ENCODE measurements around the gene IL17RA. TPM values are rescaled to one million over a fixed set of nuclear protein-coding genes. Genes with fewer than 3 reads are reported as not detected.

IL17RA gene
- total and polyA plus RNA-seq, 7 experiments from 2014 or later, result 45.8 to 91.8 (median 70.4) TPM

GRCh38 chr22:17119481-17120202 lies 34.8 kb downstream of the IL17RA start:
- H3K9me3 Mint-ChIP-seq, result peaks cover 0 to 2% (median 0%) of the 10 kb centered on the region in 11 donors
- ATAC-seq, result no peak
- no peak for DNase-seq
- ChIA-PET CTCF (no interaction called here), POLR2A (interaction anchor here (0.9 to 16.1 kb wide), 2 partner anchors 24 to 32 kb away, joined by 3 to 114 read pairs; no protein-coding TSS in a partner anchor)
- peaks cover 6 to 39% (median 12%) of the 10 kb centered on the region in 5 donors for H3K27me3 Mint-ChIP-seq
- H3K4me1 Mint-ChIP-seq, result peaks cover 47 to 56% (median 54%) of the 10 kb centered on the region in 7 donors
- intact Hi-C loops (cut with micrococcal nuclease), result loop anchor here (1.0 kb wide), 2 partner anchors 32 to 35 kb away; partner anchors contain the start of gene IL17RA (in 1 of the 2)
- H3K9me3 ChIP-seq (ENCODE audit: control insufficient read depth in 2 of 3, low read length in 3 of 3), result no peaks in the 10 kb centered on the region
- H3K4me1 ChIP-seq (ENCODE audit: control insufficient read depth in 2 of 2, insufficient read depth in 2 of 2, low read length in 2 of 2), result peaks cover 46 to 60% of the 10 kb centered on the region in 2 donors
- no peak overlapping the region for H3K4me3 ChIP-seq (ENCODE audit: low read length)
- no peak overlapping the region for H3K27ac ChIP-seq (ENCODE audit: low read depth, low read length)
- peak overlapping the region in 2 of 9 donors; percentile 33 to 56 for H3K27ac Mint-ChIP-seq
- H3K4me3 Mint-ChIP-seq, result peak overlapping the region; percentile 50 to 78 (median 65)
- peaks cover 0 to 4% (median 0%) of the 10 kb centered on the region in 5 donors for H3K36me3 Mint-ChIP-seq
- H3K36me3 ChIP-seq (ENCODE audit: control insufficient read depth in 2 of 3, insufficient read depth in 3 of 3, low read length in 3 of 3), result no peaks in the 10 kb centered on the region
- peaks cover 0 to 10% of the 10 kb centered on the region in 2 donors for H3K27me3 ChIP-seq (ENCODE audit: control insufficient read depth in 2 of 2, insufficient read depth in 2 of 2, low read length in 2 of 2)

GRCh38 chr22:17120281-17120680 lies 35.5 kb downstream of the IL17RA start:
- Histone ChIP-seq H3K4me3 (ENCODE audit: low read length) (no peak overlapping the region), H3K36me3 (ENCODE audit: control insufficient read depth in 2 of 3, insufficient read depth in 3 of 3, low read length in 3 of 3) (no peaks in the 10 kb centered on the region), H3K4me1 (ENCODE audit: control insufficient read depth in 2 of 2, insufficient read depth in 2 of 2, low read length in 2 of 2) (peaks cover 46 to 54% of the 10 kb centered on the region in 2 donors), H3K27ac (ENCODE audit: low read depth, low read length) (no peak overlapping the region), H3K9me3 (ENCODE audit: control insufficient read depth in 2 of 3, low read length in 3 of 3) (no peaks in the 10 kb centered on the region), H3K27me3 (ENCODE audit: control insufficient read depth in 2 of 2, insufficient read depth in 2 of 2, low read length in 2 of 2) (peaks cover 0 to 10% of the 10 kb centered on the region in 2 donors)
- DNase-seq (peak; percentile 36 to 74 (median 53)), ATAC-seq (peak; percentile 79)
- Mint-ChIP-seq H3K4me1 (peaks cover 41 to 50% (median 47%) of the 10 kb centered on the region in 7 donors), H3K9me3 (peaks cover 0 to 2% (median 0%) of the 10 kb centered on the region in 11 donors), H3K27me3 (peaks cover 6 to 43% (median 12%) of the 10 kb centered on the region in 5 donors), H3K36me3 (peaks cover 0 to 4% (median 0%) of the 10 kb centered on the region in 5 donors), H3K4me3 (peak overlapping the region in 7 of 10 donors; percentile 21 to 78 (median 58)), H3K27ac (no peak overlapping the region)
- ChIA-PET POLR2A (interaction anchor here (16.1 kb wide), 1 partner anchor 32 kb away, joined by 114 read pairs; no protein-coding TSS in a partner anchor), CTCF (no interaction called here)
- intact Hi-C loops (cut with micrococcal nuclease), result loop anchor here (1.0 kb wide), 2 partner anchors 33 to 36 kb away; partner anchors contain the start of gene IL17RA (in 1 of the 2)

DNA sequence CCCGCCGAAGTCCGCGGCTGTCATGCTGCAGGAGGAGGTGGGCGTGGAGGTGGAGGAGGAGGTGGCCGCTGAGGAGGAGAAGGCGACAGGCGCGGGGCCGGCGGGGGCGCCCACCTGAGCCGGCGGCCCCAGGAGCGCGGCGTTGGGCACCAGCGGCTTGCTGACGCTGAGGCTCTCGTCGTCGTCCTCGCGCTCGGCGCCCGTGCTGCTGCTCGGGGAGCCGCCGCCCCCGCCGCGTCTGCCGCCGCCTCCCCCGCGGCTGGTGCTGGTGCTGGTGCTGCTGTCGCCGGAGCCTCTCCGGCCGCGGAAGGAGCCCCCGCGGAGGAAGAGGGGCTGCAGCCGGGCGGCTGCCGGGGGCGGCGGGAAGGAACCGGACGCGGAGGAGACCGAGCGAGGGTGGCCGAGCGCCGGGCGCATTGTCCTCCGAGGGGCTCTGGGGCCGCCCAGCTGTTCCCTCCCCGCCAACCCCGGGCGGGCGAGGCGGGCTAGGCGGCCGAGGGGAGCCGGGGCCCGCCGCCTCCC lies 36.0 kb downstream of the IL17RA start:
- ChIA-PET POLR2A (no interaction called here), CTCF (no interaction called here)
- no peak overlapping the region for H3K27ac ChIP-seq (ENCODE audit: low read depth, low read length)
- peaks cover 0 to 10% of the 10 kb centered on the region in 2 donors for H3K27me3 ChIP-seq (ENCODE audit: control insufficient read depth in 2 of 2, insufficient read depth in 2 of 2, low read length in 2 of 2)
- peaks cover 0 to 4% (median 0%) of the 10 kb centered on the region in 5 donors for H3K36me3 Mint-ChIP-seq
- peak in 3 of 9 donors; percentile 25 to 34 (median 28) for DNase-seq
- H3K9me3 ChIP-seq (ENCODE audit: control insufficient read depth in 2 of 3, low read length in 3 of 3), result no peaks in the 10 kb centered on the region
- H3K4me3 ChIP-seq (ENCODE audit: low read length), result no peak overlapping the region
- no peaks in the 10 kb centered on the region for H3K36me3 ChIP-seq (ENCODE audit: control insufficient read depth in 2 of 3, insufficient read depth in 3 of 3, low read length in 3 of 3)
- no peak overlapping the region for H3K27ac Mint-ChIP-seq
- peaks cover 46 to 49% of the 10 kb centered on the region in 2 donors for H3K4me1 ChIP-seq (ENCODE audit: control insufficient read depth in 2 of 2, insufficient read depth in 2 of 2, low read length in 2 of 2)
- intact Hi-C loops (cut with micrococcal nuclease), result loop anchor here (1.0 kb wide), 2 partner anchors 33 to 36 kb away; partner anchors contain the start of gene IL17RA (in 1 of the 2)
- H3K27me3 Mint-ChIP-seq, result peaks cover 6 to 43% (median 12%) of the 10 kb centered on the region in 5 donors
- peak overlapping the region in 1 of 10 donors; percentile 78 for H3K4me3 Mint-ChIP-seq
- peaks cover 0 to 2% (median 0%) of the 10 kb centered on the region in 11 donors for H3K9me3 Mint-ChIP-seq
- ATAC-seq, result peak; percentile 35
- peaks cover 36 to 45% (median 42%) of the 10 kb centered on the region in 7 donors for H3K4me1 Mint-ChIP-seq

GRCh38 chr22:17121233-17122195 lies 36.7 kb downstream of the IL17RA start, which contains the start of gene TMEM121B:
TSS of gene TMEM121B (minus strand) at chr22:17121360. CDS start at chr22:17121127, 233 bp downstream.
- CTCF ChIA-PET, result interaction anchor here (1.1 kb wide), 1 partner anchor 50 kb away, joined by 4 read pairs; no protein-coding TSS in a partner anchor
- POLR2A ChIA-PET, result no interaction called here
- H3K4me1 ChIP-seq (ENCODE audit: control insufficient read depth in 2 of 2, insufficient read depth in 2 of 2, low read length in 2 of 2), result peaks cover 40 to 41% of the 10 kb centered on the region in 2 donors

DNA sequence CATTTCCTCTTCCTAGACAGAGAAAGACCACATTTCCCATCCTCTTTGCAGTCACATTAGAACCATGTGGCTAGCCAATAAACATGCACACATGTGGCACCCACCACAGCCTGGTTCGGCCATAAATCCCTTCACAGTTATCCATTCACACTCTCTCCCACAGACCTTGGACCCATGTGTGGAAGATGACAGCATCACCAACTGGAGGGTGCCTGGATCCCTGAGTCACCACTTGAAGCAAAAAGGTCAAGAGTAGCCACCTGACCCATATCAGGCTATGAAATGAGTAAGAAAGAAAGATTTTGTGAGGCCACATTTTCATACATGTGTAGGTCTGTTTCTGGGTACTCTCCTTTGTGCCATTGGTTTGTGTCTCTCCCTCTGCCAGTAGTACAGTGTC lies 45.4 kb downstream of the IL17RA start:
- H3K4me3 ChIP-seq (ENCODE audit: low read length), result no peak overlapping the region
- H3K27ac Mint-ChIP-seq, result peak overlapping the region in 1 of 9 donors; percentile 46
- H3K36me3 ChIP-seq (ENCODE audit: control insufficient read depth in 2 of 3, insufficient read depth in 3 of 3, low read length in 3 of 3), result no peaks in the 10 kb centered on the region
- peaks cover 0 to 4% (median 2%) of the 10 kb centered on the region in 5 donors for H3K36me3 Mint-ChIP-seq
- POLR2A ChIA-PET, result no interaction called here
- DNase-seq (no peak), ATAC-seq (no peak)
- no peak overlapping the region for H3K27ac ChIP-seq (ENCODE audit: low read depth, low read length)
- no peak overlapping the region for H3K4me3 Mint-ChIP-seq
- H3K27me3 ChIP-seq (ENCODE audit: control insufficient read depth in 2 of 2, insufficient read depth in 2 of 2, low read length in 2 of 2), result no peaks in the 10 kb centered on the region
- no peaks in the 10 kb centered on the region for H3K9me3 Mint-ChIP-seq
- H3K27me3 Mint-ChIP-seq, result peaks cover 0 to 18% (median 0%) of the 10 kb centered on the region in 5 donors
- no peaks in the 10 kb centered on the region for H3K4me1 ChIP-seq (ENCODE audit: control insufficient read depth in 2 of 2, insufficient read depth in 2 of 2, low read length in 2 of 2)
- H3K9me3 ChIP-seq (ENCODE audit: control insufficient read depth in 2 of 3, low read length in 3 of 3), result no peaks in the 10 kb centered on the region
- intact Hi-C loops (cut with micrococcal nuclease), result loop anchor here in 1 of 2 donors (2.0 kb wide), 1 partner anchor 13 kb away; no protein-coding TSS in a partner anchor
- peaks cover 0 to 5% (median 0%) of the 10 kb centered on the region in 7 donors for H3K4me1 Mint-ChIP-seq
- CTCF ChIA-PET, result interaction anchor here (0.6 kb wide), 1 partner anchor 30 kb away, joined by 5 read pairs; no protein-coding TSS in a partner anchor

More at GRCh38 chr22:17121233-17122195, 36.7 kb downstream of the IL17RA start, which contains the start of gene TMEM121B:
- Histone ChIP-seq H3K27ac (ENCODE audit: low read depth, low read length) (no peak within 1 kb of the TSS), H3K9me3 (ENCODE audit: control insufficient read depth in 2 of 3, low read length in 3 of 3) (no peaks in the 10 kb centered on the region), H3K36me3 (ENCODE audit: control insufficient read depth in 2 of 3, insufficient read depth in 3 of 3, low read length in 3 of 3) (no peaks in the 10 kb centered on the region), H3K4me3 (ENCODE audit: low read length) (peak within 1 kb of the TSS; percentile 41), H3K27me3 (ENCODE audit: control insufficient read depth in 2 of 2, insufficient read depth in 2 of 2, low read length in 2 of 2) (peaks cover 0 to 10% of the 10 kb centered on the region in 2 donors)
- DNase-seq, result peak in 1 of 9 donors; percentile 29
- H3K36me3 Mint-ChIP-seq, result peaks cover 0 to 4% (median 0%) of the 10 kb centered on the region in 5 donors
- peak within 1 kb of the TSS; percentile 52 to 83 (median 72) for H3K4me3 Mint-ChIP-seq
- H3K27me3 Mint-ChIP-seq, result peaks cover 6 to 43% (median 12%) of the 10 kb centered on the region in 5 donors
- peaks cover 0 to 2% (median 0%) of the 10 kb centered on the region in 11 donors for H3K9me3 Mint-ChIP-seq
- intact Hi-C loops (cut with micrococcal nuclease), result no loop called here
- ATAC-seq, result peak; percentile 36
- H3K27ac Mint-ChIP-seq, result peak within 1 kb of the TSS in 2 of 9 donors; percentile 18 to 38
- H3K4me1 Mint-ChIP-seq, result peaks cover 28 to 38% (median 35%) of the 10 kb centered on the region in 7 donors

Measured in naive thymus-derived CD4-positive, alpha-beta T cell (primary cell).